Hematopoietic multipotent progenitor cell treated with erythropoietin and hydrocortisone succinate and interleukin-3 and kit ligand, for 6 days (in vitro differentiated cells): ENCODE measurements around the gene ESPN.
"Not testable (repeated sequence)": the region's sequence is repeated elsewhere in the genome, so short reads cannot be mapped to it uniquely, and the experiment has no call there.

Experiments
- DNase-seq: peaks from one replicate; pipeline ENCODE4 v3.0.0-alpha.2; 2015

The ESPN gene

DNA sequence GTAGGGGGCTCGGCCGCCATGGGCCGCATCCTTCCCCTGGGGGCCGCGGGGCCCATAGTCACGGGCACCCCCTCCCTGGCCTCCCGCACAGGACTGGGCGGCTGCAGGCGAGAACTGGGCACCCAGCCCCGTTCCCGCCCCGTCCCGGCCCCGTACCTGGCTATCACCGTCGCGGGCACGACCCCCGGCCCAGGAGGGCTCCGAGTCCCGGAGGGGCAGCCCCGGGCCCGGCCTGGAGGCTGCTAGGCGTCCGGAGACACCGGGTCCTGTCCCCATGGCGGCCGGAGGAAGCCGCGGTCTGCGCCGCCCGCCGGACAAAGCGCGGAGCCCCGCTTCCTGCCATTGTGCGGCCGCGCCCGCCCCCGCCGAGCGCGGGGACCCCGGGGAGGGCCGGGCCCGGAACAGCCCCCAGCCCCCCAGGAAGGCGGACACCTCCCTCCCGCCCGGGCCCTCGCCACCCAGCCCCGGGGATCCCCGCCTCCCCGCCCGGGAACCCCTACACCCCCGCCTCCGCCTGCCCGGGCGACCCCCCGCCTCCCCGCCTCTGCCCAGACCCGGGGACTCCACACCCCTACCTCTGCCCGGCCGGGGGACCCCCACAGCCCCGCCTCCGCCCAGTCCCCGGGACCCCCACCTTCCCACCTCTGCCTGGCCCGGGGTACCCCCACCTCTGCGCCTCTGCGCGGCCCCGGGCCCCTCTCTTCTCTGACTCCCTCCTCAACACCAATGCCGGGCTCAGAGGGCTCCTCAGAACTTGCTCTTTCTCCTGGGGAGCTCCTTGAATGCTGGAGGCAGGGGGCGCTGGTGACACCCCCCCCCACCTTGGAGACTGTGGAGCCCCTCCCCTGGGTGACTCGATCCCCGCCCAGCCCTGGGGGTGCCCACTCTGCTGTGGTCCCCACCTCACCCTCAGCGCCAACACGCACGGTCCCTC is 60.9 kb downstream of the ESPN start:
- no peak for DNase-seq

DNA sequence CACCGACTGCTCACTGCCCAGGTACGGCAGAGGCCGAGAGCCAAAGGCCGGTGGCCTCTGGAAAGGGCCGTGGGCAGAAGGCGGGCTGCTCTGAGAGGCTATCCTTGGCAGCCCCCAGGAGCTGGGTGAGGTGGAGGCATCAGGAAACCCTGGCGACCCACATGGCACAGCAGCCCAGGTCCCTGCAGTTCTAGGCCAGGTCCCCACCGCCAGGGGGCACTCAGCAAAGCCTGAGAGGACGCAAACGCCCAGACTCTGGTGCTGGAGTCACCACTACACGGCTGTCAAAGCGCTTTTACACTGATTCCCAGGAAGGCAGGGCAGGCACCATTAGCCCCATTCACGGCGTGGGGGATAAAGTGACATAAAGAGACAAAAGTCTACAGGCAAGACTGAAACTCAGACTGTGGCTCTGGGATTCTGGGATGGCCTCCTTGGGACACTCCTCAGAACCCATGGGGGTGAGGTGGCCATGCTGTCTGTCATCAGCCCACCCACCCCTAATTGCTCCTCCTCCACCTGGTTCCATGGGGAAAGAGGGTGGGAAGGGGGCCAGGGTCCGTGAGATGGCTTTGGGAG is 61.9 kb downstream of the ESPN start:
- DNase-seq, result peak; percentile 94

GRCh38 chr1:6487804-6488484 is 63.4 kb downstream of the ESPN start:
- no peak for DNase-seq

DNA sequence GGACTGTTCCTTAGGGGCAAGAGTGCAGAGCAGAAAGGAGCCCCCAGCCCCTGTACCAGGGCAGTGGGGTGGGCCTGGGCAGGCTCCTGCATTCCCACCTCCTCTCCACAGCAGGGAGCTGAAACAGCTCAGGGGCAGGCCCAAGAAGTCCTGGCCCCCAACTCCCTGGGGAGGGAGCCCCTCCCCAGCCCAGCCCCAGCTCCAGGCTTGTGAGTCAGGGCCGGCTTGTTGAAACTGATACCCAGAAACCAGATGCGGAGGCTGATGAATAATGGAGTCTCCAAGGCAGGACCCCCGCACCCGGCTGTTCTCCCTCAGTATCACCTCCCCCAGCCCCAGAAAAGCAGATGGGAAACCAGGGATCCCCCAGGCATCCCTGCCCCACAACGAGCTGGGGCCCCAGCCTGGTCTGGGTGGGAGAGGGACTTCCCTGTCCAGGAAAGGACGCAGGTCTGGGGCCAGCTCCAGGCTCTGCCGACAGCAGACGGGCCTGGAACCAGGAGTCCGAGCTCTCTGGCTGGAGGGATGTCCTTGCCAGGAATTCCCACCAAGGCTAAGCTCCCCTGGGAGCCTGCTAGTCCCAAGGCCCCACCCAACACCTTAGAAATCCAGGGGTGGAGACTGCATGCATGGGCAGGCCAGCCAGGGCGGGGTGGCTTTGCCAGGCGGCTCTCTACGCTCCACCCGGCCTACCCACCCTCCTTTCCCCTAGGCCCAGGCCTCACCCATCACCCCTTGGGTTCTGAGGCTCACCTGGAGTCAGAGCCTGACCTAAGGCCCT is 64.2 kb downstream of the ESPN start:
- no peak for DNase-seq

DNA sequence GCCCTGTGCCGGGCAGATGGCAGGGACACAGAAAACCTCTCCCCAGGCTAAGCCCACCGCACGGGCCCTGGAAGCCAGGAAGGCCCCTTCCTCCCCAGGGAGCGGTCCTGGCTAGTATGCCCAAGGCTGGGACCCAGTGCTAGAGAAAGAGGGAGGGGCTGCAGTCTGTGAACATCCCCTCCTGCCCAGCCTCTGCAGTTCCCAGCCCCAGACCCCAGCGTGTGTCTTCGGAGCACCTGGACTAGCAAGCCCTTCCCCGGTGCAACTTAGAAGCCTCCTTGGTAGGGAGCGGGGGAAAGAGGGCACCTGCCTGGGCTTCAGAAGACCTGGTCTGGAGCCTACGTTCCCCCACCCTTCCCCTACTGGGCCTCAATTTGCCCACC is 64.8 kb downstream of the ESPN start:
- DNase-seq, result no peak

DNA sequence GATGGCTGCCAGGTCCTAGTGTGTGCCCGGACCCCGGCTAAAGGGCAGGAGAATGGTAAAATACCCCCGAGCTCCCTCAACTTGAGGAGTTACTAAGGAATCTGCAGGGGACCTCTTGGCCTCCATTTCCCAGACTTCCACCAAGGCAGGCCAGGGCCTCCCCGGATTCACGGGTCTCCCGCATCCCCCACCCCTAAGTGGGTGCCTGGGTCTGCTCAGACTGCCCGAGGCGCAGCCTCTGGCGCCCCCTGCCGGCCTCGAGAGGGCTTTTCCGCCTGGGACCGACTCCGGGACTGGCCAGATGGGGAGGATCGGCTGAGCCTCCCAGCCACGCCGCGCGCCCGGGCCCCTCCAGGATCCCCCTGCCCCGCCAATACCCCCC is 65.2 kb downstream of the ESPN start:
- DNase-seq, result peak; percentile 76

DNA sequence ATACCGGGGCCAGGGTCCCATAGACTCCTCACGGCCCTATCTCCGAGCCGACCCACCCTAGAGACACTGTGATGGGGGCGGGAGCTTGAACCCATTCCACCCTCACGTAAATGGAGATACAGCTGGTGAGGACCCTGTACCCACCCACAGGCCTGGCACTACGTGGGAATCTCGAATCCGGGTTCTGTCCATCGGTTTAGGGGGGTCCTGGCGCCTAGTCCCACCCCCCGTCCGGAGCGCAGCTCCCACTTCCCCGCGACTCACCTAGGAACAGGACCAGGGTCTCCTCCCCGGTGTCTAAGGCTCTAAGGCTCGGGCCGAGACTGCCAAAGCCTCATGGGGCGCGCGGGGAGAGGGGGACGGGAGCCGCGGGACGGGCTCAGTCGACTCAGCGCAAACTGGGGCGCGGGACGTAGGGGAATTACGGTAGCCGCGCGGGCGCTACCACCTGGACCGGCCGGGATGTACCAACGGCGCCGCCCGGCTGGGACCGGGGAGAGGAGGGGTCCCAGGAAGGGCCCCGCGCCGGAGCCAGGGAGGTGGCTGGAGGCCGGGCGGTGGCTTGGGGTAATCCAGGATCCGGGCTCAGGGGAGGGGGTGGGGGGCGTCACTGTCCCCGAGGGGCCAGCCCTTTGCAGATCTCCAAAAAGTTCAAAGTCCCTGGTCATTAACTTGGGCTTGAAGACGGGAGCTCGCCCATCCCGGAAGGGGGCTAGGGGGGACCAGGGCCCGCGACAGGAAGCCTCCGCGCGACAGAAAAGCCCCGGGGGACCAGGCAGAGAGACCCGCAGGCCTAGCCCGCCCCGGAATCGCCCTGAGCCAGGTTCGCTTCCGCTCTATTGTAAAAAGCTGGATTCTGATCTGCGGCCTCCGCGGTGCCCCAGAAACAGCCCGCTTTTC is 65.9 kb downstream of the ESPN start:
- DNase-seq, result peak; percentile 71

- DNase-seq, result no peak
These were observed 66.5 kb downstream of the ESPN start for GRCh38 chr1:6491081-6491449.

DNA sequence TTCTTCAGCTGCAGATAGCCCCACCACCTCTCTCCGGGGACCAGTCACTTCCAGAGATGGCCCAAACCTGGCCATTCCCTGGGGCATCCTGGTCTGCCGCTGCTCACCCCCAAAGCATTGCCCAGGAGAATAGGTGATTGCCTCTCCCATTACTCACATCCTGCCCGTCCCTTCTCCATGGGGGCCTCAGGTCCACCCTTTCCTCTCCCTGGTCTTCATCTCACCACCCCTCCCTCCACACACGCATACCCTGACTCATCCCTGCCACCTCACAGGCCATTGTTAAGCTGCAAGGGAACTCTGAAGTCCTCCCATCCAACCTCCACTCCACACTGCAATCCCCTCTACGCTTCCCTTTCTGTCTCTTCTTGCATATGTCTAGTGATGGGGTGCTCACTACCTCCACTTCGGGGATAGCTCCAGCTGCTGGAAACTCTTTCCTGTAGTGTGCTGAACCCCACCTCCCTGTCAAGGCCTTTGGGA is 66.9 kb downstream of the ESPN start, which contains the start of gene PLEKHG5:
Gene PLEKHG5, minus strand, starts transcription at position 188 of the 483 bp plus-strand sequence. CDS start 14,096 bp downstream, outside the sequence.
- DNase-seq, result no peak

DNA sequence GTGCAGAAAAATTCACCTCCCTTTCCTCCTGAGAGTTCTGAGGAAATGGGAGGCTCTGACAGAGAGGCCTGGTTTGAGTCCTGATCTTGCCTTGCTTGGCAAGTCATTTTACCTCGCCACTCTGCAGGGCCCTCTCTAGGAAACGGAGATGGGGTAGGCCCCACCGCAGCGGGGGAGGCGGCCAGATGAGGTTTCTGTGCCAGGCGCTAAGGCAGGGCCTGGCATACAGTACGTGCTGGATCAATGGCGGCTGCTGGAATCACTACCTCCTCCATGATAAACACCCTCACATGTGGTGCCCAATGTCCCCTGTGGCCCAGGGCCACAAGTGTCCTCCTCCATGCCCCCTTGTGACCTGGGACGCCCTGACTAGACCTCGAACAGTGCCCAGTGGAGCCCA is 67.4 kb downstream of the ESPN start:
- DNase-seq, result no peak

- not testable (repeated sequence) for DNase-seq
These were observed 69.3 kb downstream of the ESPN start for GRCh38 chr1:6493834-6494223.

GRCh38 chr1:6494627-6495026 is 70.1 kb downstream of the ESPN start:
- no peak for DNase-seq

DNA sequence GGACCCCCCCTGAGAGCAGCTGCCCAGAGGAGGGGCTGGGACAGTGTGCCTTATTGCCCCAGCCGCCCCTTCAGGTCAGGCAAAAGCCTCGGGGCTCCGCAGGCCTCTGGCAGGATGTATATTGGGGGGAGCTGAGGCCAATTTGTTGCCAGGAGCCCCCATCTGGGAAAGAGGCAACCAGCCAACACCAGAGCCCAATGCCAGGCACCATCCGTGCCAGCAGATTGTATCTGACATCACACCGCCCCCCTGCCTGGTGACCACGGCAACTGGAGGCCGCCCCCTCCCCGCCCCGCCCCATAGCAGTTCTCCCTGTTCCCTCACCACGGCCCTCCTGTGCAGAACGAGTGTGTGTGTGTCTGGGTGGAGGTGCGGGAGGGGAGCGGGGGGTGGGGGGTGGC is 70.5 kb downstream of the ESPN start:
- no peak for DNase-seq

DNA sequence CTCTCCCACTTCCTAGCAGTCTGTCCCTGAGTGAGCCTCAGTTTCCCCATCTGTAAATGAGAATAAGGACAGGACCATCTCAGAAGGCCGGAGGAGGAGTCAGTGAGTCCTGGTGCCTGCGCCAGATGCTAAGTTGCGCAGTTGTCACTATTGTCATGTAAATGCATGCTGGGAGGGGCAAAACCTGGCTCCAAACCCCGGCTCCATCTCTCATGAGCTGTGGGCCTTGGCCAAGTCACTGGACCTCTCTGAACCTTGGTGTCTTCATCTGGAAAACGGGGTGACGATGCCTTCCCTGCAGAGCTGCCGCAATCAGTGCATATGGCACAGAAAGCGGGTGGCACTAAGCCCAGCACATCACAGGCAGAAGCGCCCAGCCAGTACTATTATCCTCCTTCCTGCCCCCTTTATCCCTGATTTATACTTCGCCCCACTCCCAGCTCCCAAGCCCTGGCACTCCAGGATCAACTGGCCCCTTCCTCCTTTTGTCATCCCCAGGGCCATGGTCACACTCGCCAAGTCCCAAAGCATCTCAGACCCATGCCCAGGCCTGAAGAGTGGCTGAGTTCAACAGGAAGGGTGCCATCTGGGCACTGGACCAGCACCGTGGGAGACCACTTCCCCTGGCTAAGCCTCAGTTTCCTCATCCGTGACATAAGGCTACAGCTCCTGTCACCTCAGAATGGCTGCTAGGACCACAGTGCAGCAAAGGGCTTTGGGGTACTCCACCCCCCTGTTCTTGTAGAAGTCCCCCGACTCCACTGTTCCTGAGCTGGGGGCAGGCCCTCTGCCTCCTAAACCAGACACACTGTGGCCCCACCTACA is 71.2 kb downstream of the ESPN start:
- no peak for DNase-seq

DNA sequence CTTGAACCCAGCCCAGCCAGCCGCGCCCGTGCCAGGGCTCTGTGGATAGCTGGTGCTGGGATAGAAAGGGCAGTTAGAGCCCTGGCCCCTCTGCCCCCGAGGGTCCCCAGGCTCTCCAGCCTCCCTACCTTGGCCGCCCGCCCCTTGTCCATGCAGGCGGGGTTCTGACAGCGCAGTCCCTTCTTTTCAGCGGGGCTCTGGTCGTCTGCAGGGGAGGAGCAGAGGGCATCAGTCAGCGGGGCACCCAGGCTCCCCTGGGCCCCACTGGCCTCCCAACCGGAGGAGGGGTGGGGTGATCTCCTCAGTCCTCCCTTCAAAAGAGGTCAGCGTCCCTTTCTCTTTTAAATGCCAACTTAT is 71.8 kb downstream of the ESPN start:
- no peak for DNase-seq

- DNase-seq, result no peak
These were observed 72.3 kb downstream of the ESPN start for GRCh38 chr1:6496890-6497214.

GRCh38 chr1:6497215-6497866 is 72.8 kb downstream of the ESPN start:
- DNase-seq, result peak; percentile 44

- no peak for DNase-seq
These were observed 73.4 kb downstream of the ESPN start for GRCh38 chr1:6497867-6498575.

GRCh38 chr1:6498576-6499111 is 74.1 kb downstream of the ESPN start:
- DNase-seq, result no peak

- DNase-seq, result no peak
These were observed 74.7 kb downstream of the ESPN start for GRCh38 chr1:6499296-6499695.
